IPS-20b (cell line): ENCODE data around the gene CCDC89.
"Not testable (repeated sequence)": the region's sequence is repeated elsewhere in the genome, so short reads cannot be mapped to it uniquely, and the experiment has no call there.

ENCODE experiments used
- H3K27ac ChIP-seq: one replicate; pipeline ENCODE4 v1.5.1; 2013; ENCODE audit warnings: low read length
- H3K27me3 ChIP-seq: 2 replicates; pipeline ENCODE4 v1.6.1; 2013; ENCODE audit warnings: mild to moderate bottlenecking, low read length, inconsistent platforms; ENCODE audit not compliant: insufficient read depth
- H3K36me3 ChIP-seq: 2 replicates; pipeline ENCODE4 v1.6.1; 2013; ENCODE audit warnings: low read depth, mild to moderate bottlenecking, inconsistent platforms, low read length, moderate library complexity; ENCODE audit not compliant: insufficient read depth
- H3K4me1 ChIP-seq: 2 replicates; pipeline ENCODE4 v1.6.1; 2013; ENCODE audit warnings: mild to moderate bottlenecking, control low read depth, inconsistent platforms, low read length, moderate library complexity; ENCODE audit not compliant: insufficient read depth
- H3K4me3 ChIP-seq: 2 replicates; pipeline ENCODE4 v1.5.1; 2013; ENCODE audit warnings: mild to moderate bottlenecking, low read length, inconsistent platforms
- H3K9ac ChIP-seq: 2 replicates; pipeline ENCODE4 v1.6.1; 2013; ENCODE audit warnings: low read depth, mild to moderate bottlenecking, inconsistent platforms, low read length, moderate library complexity
- H3K9me3 ChIP-seq: 2 replicates; pipeline ENCODE4 v1.6.1; 2013; ENCODE audit warnings: mild to moderate bottlenecking, low read depth, low read length, inconsistent platforms; ENCODE audit not compliant: insufficient read depth

The CCDC89 gene

DNA sequence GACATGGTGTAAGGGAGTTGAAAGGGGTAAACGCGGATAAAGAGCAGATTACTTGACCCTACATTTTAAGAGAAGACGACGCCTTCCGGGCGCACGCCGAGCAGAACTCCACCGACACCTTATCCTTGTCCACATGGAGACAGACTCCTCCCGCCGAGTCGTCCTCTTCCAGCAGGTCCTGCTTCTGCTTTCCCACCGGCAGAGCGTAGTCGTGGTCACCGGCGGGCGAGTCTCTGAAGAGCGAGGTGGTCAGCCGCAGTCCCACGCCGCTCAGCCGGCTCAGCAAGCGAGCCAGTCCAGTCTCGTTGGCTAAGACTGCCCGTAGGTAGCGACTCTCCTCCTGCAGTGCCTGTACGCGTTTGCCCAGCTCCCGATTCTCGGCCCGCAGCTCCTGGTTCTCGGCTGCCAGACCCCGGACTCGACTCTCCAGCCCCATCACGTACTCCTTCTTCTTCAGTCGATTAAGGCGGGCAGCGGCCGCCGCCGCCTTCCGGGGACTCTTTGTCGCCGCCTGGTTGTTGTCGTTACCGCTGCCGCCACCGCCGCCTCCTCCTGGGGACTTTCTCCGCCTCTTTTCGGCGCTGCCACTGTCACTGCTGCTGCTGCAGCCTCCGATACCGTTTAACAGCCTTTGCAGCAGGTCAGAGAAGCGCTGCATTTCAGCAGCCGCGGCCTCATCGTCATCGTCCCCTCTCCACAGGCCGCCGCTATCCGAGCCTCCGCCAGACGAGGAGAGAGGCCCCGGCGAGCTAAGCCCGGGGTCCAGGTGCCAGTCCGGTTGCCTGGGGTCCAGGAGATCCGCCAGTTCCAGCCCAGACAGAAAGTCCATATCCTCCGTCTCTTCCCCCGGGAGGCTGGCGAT is 22.0 kb downstream of the CCDC89 start:
- Histone ChIP-seq H3K9ac (peak overlapping the region; percentile 97), H3K27ac (peak overlapping the region; percentile 90), H3K36me3 (peaks cover 41% of the 10 kb centered on the region), H3K4me3 (peak overlapping the region; percentile 95), H3K27me3 (no peaks in the 10 kb centered on the region), H3K9me3 (no peaks in the 10 kb centered on the region), H3K4me1 (peaks cover 5% of the 10 kb centered on the region; the same call in 1 of the 2 replicates)

DNA sequence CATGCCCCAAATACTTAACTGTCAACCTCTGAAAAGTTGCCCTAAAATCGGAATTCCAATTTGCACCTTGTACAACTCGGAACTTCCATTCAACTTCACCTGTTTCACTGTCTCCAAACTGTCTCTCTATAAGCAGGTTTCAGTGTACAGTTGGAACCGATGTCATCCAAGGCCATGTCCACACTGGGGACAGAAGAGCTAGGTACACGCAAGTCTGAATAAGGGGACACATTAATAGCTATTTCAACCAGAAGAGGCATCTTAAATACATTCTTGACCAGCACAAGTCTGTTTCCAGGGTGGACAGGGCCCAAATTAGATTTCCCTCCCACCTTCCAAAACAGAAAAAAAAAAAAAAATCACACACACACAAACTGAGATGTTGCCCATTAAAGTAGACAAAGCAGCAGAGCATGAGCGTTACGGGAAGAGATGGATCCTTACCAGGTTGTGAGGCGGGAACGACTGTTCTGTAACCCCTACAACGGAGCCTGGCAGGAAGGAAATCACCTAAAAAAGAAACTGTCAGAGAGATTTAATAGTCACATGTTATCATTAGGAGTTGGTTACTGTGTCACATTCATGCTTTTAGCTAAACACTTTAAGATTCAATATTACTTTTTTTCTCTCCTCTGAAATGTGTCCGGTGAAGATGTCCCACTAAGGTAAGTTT is 22.8 kb downstream of the CCDC89 start:
- Histone ChIP-seq H3K27ac (no peak overlapping the region), H3K36me3 (peaks cover 48% of the 10 kb centered on the region), H3K4me1 (peaks cover 5% of the 10 kb centered on the region; the same call in 1 of the 2 replicates)

DNA sequence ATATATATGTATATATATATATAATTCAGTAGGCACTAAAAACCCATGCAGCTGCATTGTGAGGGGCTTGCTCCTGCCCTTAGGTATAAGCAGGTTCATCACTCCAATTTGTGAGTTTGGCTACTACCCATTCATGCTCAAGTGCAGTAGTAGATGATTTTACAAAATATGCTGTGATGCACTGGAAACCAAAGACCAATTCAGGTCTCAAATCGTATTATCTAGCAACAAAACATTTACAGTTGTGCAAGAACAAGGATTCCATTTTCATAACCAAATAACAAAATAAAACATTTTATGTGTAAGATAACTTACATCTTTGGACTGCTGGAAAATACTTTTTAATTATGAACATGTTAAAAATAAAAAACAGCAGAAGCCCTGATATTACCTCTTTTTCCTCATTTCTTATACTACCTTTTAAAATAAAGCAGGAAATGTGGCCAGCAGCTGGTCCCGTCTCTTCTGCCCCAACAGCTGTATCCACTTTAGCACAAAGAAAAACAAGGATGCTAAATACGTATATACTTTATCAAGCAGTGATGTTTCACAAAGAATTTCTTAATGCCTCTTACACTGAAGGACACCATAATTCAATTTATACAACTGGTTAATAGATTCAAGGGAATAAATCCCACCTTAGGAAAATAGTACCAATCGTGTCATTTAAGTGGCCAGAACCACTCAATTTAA is 23.9 kb downstream of the CCDC89 start:
- H3K27ac ChIP-seq, result no peak overlapping the region
- H3K4me1 ChIP-seq, result peaks cover 5% of the 10 kb centered on the region; the same call in 1 of the 2 replicates
- peak overlapping the region; percentile 71; the same call in 1 of the 2 replicates for H3K9ac ChIP-seq
- H3K27me3 ChIP-seq, result no peaks in the 10 kb centered on the region
- peaks cover 59% of the 10 kb centered on the region for H3K36me3 ChIP-seq
- H3K4me3 ChIP-seq, result peak overlapping the region; percentile 95
- no peaks in the 10 kb centered on the region for H3K9me3 ChIP-seq

More for the DNA sequence above, 22.8 kb downstream of the CCDC89 start:
- no peaks in the 10 kb centered on the region for H3K9me3 ChIP-seq
- H3K9ac ChIP-seq, result peak overlapping the region; percentile 97
- no peaks in the 10 kb centered on the region for H3K27me3 ChIP-seq
- peak overlapping the region; percentile 95 for H3K4me3 ChIP-seq

DNA sequence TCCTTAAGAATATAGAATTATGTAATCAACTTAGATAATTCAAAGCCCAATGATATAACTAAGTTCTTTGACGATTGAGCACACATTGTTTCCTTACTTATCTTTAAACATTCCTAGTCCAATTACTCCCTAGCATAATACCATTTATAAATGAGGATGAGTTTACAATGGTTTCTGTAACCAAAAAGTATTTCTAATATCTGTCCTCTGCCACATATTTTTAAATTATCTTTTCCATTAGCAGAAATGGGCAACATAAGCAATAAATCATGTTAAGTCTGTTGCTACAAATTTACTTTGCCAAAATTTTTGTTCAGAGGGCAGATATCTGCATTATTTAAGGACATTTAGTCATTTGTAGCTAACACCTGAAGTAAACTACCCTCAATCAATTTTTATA is 27.8 kb downstream of the CCDC89 start:
- Histone ChIP-seq H3K9ac (no peak overlapping the region), H3K9me3 (no peaks in the 10 kb centered on the region), H3K4me1 (no peaks in the 10 kb centered on the region; the same call in 1 of the 2 replicates), H3K36me3 (peaks cover 89% of the 10 kb centered on the region), H3K27me3 (no peaks in the 10 kb centered on the region), H3K4me3 (no peak overlapping the region), H3K27ac (no peak overlapping the region)

DNA sequence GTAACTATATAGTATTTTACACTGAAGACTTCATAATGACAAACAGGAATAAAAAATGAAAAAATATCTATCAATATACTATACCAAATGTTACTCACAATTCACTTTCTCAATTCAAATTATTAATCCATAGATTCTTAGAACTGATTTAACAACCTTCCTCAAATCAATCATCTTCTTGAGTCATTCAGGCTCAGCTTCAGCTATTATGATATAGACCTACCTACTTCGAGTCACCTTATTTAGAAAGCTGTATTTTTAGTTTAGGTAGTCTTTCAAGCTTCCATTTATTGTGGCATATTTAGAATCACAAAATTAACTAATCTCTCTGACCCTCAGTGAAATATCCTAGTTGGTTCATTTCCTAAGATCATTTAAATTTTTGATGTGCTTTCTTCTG is 29.2 kb downstream of the CCDC89 start:
- Histone ChIP-seq H3K36me3 (peaks cover 77% of the 10 kb centered on the region), H3K27me3 (no peaks in the 10 kb centered on the region), H3K4me1 (no peaks in the 10 kb centered on the region; the same call in 1 of the 2 replicates), H3K9me3 (no peaks in the 10 kb centered on the region), H3K27ac (no peak overlapping the region), H3K4me3 (no peak overlapping the region), H3K9ac (no peak overlapping the region)

DNA sequence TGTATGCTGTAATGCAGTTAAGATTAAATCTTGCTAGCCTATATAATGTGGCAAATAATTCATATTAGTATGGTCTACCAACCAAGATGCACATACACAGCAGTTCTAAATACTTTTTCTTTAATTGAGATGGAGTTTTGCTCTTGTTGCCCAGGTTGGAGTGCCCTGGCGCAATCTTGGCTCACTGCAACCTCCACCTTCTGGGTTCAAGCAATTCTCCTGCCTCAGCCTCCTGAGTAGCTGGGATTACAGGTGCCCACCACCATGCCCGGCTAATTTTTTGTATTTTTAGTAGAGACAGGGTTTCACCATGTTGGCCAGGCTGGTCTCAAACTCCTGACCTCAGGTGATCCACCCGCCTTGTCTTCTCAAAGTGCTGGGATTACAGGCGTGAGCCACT is 31.7 kb downstream of the CCDC89 start:
- H3K4me3 ChIP-seq, H3K4me1 ChIP-seq, H3K9ac ChIP-seq, H3K27ac ChIP-seq, H3K27me3 ChIP-seq, H3K9me3 ChIP-seq: not testable (repeated sequence)
- H3K36me3 ChIP-seq, result peaks cover 58% of the 10 kb centered on the region

DNA sequence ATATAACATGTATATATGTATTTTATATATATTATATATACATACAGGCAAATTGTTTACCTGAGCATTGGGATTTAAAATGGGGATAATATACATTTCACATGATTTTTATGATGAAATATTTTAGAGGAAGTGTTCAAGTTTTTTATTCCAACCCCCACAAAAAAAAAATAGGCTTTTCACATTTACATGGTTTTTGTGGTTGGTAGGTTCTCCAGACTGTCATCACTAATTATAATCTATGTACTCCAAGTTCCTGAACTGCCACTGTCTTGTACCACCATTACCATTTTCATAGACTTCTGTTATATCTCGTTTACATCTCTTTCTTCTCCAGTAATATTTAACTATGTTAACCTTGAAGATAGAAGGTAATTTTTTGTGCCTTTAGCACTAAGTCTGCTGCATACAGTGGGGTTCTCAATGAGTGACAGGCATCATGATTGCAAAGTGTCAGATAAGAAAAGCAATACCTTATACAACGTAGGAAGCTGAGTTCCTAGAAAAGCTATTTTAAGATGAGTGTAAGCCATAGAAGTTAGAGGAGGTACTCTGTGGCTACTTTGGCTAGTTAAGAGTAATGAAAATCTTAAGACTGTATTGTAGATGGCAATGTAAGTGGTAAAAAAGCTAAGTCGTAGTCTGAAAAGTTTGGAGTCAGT is 33.1 kb downstream of the CCDC89 start:
- Histone ChIP-seq H3K27me3 (no peaks in the 10 kb centered on the region), H3K4me3 (no peak overlapping the region), H3K9me3 (no peaks in the 10 kb centered on the region), H3K27ac (no peak overlapping the region), H3K9ac (no peak overlapping the region), H3K4me1 (peaks cover 3% of the 10 kb centered on the region; the same call in 1 of the 2 replicates), H3K36me3 (peaks cover 44% of the 10 kb centered on the region)

DNA sequence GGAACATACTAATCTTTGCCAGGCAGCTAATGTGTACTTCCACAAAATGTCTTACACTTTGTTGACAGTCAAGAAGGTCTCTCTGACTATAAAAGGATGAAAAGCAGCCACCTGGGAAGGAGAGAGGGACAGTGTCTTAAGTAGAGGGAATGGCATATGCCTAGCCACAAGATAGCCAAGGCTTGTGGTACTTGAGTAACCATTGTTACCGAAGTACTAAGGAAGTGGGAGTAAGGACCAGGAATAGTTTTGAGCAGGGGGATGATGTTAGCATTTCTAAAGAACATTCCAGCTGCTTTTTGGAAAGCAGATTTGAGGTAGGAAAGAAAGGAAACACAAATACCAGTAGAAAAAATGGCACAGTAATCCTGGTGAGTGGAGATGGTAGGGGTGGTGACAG is 34.9 kb downstream of the CCDC89 start:
- Histone ChIP-seq H3K4me3 (no peak overlapping the region), H3K36me3 (peaks cover 26% of the 10 kb centered on the region), H3K4me1 (peaks cover 8% of the 10 kb centered on the region; the same call in 1 of the 2 replicates), H3K27ac (no peak overlapping the region), H3K9ac (no peak overlapping the region), H3K27me3 (no peaks in the 10 kb centered on the region), H3K9me3 (no peaks in the 10 kb centered on the region)

DNA sequence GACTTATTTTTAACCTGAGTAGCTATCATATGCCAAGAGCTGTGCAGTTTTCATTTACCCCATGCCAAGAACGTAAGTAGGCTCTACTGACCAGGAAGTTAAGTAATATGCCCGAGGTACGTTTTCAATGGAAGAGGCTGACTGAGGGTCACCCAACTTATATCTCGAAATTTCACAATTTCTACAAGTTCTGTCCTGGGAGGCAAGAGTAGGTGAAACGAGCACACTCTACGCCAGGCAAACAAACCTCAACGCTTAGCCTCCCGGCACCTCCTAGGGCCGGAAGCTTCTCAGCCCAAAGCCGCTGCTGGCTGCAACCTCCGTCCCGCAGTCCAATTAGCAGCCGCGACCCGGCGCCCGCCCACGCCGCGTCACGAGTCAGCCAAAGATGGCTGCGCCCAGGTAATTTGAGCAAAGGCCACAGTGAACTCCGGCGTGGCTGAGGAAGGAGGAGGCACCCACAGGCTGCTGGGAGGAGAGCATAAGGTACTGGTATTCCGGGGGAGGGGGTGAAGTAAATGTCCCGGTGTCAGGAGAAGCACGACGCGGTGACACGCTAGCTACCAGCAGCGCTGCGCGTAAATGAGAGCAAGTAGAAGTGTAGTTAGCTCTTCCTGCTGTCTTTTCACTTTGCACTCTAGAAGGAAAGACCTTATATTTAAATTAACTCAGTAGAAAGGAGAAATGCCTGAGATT is 38.2 kb downstream of the CCDC89 start, which contains the start of gene TMEM126A:
TSS of gene TMEM126A (plus strand) at position 364 of the 696 bp plus-strand sequence. CDS start 2,289 bp downstream, outside the sequence.
- Histone ChIP-seq H3K9me3 (no peaks in the 10 kb centered on the region), H3K27ac (peak within 1 kb of the TSS; percentile 22), H3K27me3 (no peaks in the 10 kb centered on the region), H3K36me3 (peaks cover 4% of the 10 kb centered on the region; the same call in 1 of the 2 replicates), H3K4me1 (peaks cover 8% of the 10 kb centered on the region; the same call in 1 of the 2 replicates), H3K4me3 (peak within 1 kb of the TSS; percentile 87), H3K9ac (peak within 1 kb of the TSS; percentile 91)

DNA sequence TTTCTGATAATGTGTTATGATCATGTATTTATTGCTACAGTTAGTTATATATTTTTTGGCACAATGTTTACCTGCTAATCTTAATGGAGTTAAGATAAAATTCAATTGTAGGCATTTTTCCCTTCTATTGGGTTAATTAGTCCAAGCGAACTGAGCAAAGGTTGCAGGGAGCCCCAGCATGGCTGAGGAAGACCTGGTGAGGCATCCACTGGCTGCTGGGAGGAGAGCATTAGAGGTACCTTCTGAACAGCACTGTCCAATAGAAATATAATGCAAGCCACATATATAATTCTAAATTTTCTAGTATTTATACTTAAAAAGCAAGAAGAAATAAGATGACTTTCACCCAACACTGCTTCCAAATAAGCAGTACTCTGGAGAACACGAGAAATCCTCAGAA is 38.9 kb downstream of the CCDC89 start:
- Histone ChIP-seq H3K27ac (peak overlapping the region; percentile 10), H3K36me3 (peaks cover 4% of the 10 kb centered on the region; the same call in 1 of the 2 replicates), H3K9me3 (no peaks in the 10 kb centered on the region), H3K4me3 (peak overlapping the region; percentile 87), H3K9ac (peak overlapping the region; percentile 91; the same call in 1 of the 2 replicates), H3K27me3 (no peaks in the 10 kb centered on the region), H3K4me1 (peaks cover 8% of the 10 kb centered on the region; the same call in 1 of the 2 replicates)
